Body of pancreas (tissue), 4 donors: ENCODE results near the gene G6PC3.

Experiments
- CTCF ChIP-seq, 7 experiments: fragments of 450-650 bp in 4 of 7; fragments of 200-600 bp in 3 of 7; sonication (generic) in 3 of 7; IDR thresholded peaks; one replicate each; pipeline ENCODE4 v1.5.1; 2016 to 2019; ENCODE audit warnings: antibody characterized with exemption in 7 of 7
- POLR2A ChIP-seq, 3 donors: fragments of 450-650 bp; IDR thresholded peaks; one replicate each; pipeline ENCODE4 v1.6.1; 2016; ENCODE audit warnings: antibody characterized with exemption in 3 of 3, mild to moderate bottlenecking in 2 of 3

- TF ChIP-seq CTCF (IDR thresholded peaks at IDR 0.05) (no peak), POLR2A (IDR thresholded peaks at IDR 0.05) (no peak)
Observed at GRCh38 chr17:44077595-44077909, 7.0 kb downstream of the G6PC3 start.
